ENCODE measurements around the gene CNP. TPM values are rescaled to one million over a fixed set of nuclear protein-coding genes. Genes with fewer than 3 reads are reported as not detected.
A peak's percentile ranks its signal among the peaks of the same experiment; 100 is the strongest.

CNP gene
- total and polyA plus RNA-seq, 2 of the 8 experiments (the other 6 are each of a cell fraction or from before 2014, with no cell fraction given), result 21.9 to 60.6 TPM

GRCh38 chr17:41930009-41930832 is 36.4 kb upstream of the CNP start, which contains the start of gene ODAD4 (continued):
- TF ChIP-seq POLR2A (IDR thresholded peaks at IDR 0.05; ENCODE audit: control extremely low read depth in 1 of 2, low read depth in 2 of 2, low read length in 2 of 2) (peak in 1 of 2 experiments; percentile 84; a peak in 2 of 3 replicates), BRCA1 (IDR thresholded peaks at IDR 0.05; ENCODE audit: low read depth, low read length) (no peak), CHD1 (IDR thresholded peaks at IDR 0.05; ENCODE audit: low read depth, low read length) (no peak), SIN3A (conservative IDR thresholded peaks at IDR 0.05 in 1 of 2, IDR thresholded peaks at IDR 0.05 in 1 of 2; ENCODE audit: low read depth in 1 of 2, low read length in 2 of 2) (peak; percentile 47 to 86; a peak in 2 of 4 replicates), KDM4A (IDR thresholded peaks at IDR 0.05; ENCODE audit: low read depth, low read length, severe bottlenecking) (peak; percentile 47), GTF2F1 (IDR thresholded peaks at IDR 0.05; ENCODE audit: borderline replicate concordance, low read depth, low read length) (no peak), KDM5A (IDR thresholded peaks at IDR 0.05; ENCODE audit: low read length) (no peak), SAP30 (IDR thresholded peaks at IDR 0.05; ENCODE audit: insufficient read depth, insufficient replicate concordance, low read length) (peak; percentile 80), SP4 (IDR thresholded peaks at IDR 0.05; ENCODE audit: low read length) (no peak), TAF1 (IDR thresholded peaks at IDR 0.05; ENCODE audit: low read depth, low read length) (peak; percentile 80; the same call in 1 of the 2 replicates), TBP (IDR thresholded peaks at IDR 0.05; ENCODE audit: low read depth, low read length) (peak; percentile 63; the same call in 1 of the 2 replicates), ATF2 (IDR thresholded peaks at IDR 0.05; ENCODE audit: low read length) (no peak), KDM1A (IDR thresholded peaks at IDR 0.05; ENCODE audit: borderline replicate concordance, low read length) (peak; percentile 85), MAX (IDR thresholded peaks at IDR 0.05) (peak; percentile 61), POLR2AphosphoS5 (IDR thresholded peaks at IDR 0.05; ENCODE audit: low read depth, low read length) (peak; percentile 83), GABPA (IDR thresholded peaks at IDR 0.05; ENCODE audit: borderline replicate concordance, insufficient read depth, low read length) (peak; percentile 57; the same call in 1 of the 2 replicates), CBX8 (IDR thresholded peaks at IDR 0.05; ENCODE audit: borderline replicate concordance, low read depth, low read length) (no peak), SRF (IDR thresholded peaks at IDR 0.05; ENCODE audit: low read depth, low read length) (no peak), CREB1 (IDR thresholded peaks at IDR 0.05) (peak; percentile 46; the same call in 1 of the 2 replicates), HDAC2 (IDR thresholded peaks at IDR 0.05; ENCODE audit: borderline replicate concordance in 1 of 2, low read depth in 2 of 2, low read length in 2 of 2) (peak in 1 of 2 experiments; percentile 95; a peak in 1 of 4 replicates)
- TF ChIP-seq, protein P1, sequence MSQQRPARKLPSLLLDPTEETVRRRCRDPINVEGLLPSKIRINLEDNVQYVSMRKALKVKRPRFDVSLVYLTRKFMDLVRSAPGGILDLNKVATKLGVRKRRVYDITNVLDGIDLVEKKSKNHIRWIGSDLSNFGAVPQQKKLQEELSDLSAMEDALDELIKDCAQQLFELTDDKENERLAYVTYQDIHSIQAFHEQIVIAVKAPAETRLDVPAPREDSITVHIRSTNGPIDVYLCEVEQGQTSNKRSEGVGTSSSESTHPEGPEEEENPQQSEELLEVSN (IDR thresholded peaks at IDR 0.05), result peak; percentile 62; the same call in 1 of the 2 replicates

Data from H1 (cell line).